Heart left ventricle (tissue), 16 donors: ENCODE results near the gene RTL9. TPM values are rescaled to one million over a fixed set of nuclear protein-coding genes. Genes with fewer than 3 reads are reported as not detected.
"Not testable (repeated sequence)": the region's sequence is repeated elsewhere in the genome, so short reads cannot be mapped to it uniquely, and the experiment has no call there.

Source experiments
- ATAC-seq, 4 donors: fragments of 200-7000 bp; cut with Tn5 transposase; one replicate each; pipeline ENCODE4 v1.9.1; 2020 to 2022; ENCODE audit warnings: moderate library complexity in 4 of 4, mild to moderate bottlenecking in 3 of 4, moderate number of reproducible peaks in 1 of 4
- DNase-seq, 5 donors: peaks; one replicate each; pipeline ENCODE4 v3.0.0-alpha.2; 2020
- H3K27ac ChIP-seq, 12 donors: fragments of 200-600 bp; sonication (generic) in 4 of 12; one replicate each; pipeline versions ENCODE4 v1.5.0 to v1.8.0; 2016 to 2022; ENCODE audit warnings: mild to moderate bottlenecking in 2 of 12
- H3K27me3 ChIP-seq, 9 donors: fragments of 200-600 bp; sonication (generic) in 2 of 9; one replicate each; pipeline versions ENCODE4 v1.5.1 to v1.8.0; 2016 to 2022; ENCODE audit warnings: mild to moderate bottlenecking in 3 of 9
- H3K36me3 ChIP-seq, 9 donors: fragments of 200-600 bp; sonication (generic) in 2 of 9; one replicate each; pipeline versions ENCODE4 v1.5.0 to v1.8.0; 2018 to 2022; ENCODE audit warnings: mild to moderate bottlenecking in 2 of 9
- H3K4me1 ChIP-seq, 12 donors: fragments of 200-600 bp; sonication (generic) in 4 of 12; one replicate each; pipeline versions ENCODE4 v1.5.0 to v1.8.0; 2016 to 2022; ENCODE audit warnings: mild to moderate bottlenecking in 3 of 12
- H3K4me3 ChIP-seq, 12 donors: fragments of 200-600 bp; sonication (generic) in 4 of 12; one replicate each; pipeline versions ENCODE4 v1.5.0 to v1.8.0; 2017 to 2022; ENCODE audit warnings: mild to moderate bottlenecking in 9 of 12, moderate library complexity in 4 of 12
- H3K9me3 ChIP-seq, 12 donors: fragments of 200-600 bp; sonication (generic) in 4 of 12; one replicate each; pipeline versions ENCODE4 v1.5.0 to v1.8.0; 2016 to 2022; ENCODE audit warnings: mild to moderate bottlenecking in 1 of 12
- POLR2A ChIP-seq, 2 donors: fragments of 450-650 bp; IDR thresholded peaks; one replicate each; pipeline ENCODE4 v1.6.1; 2017; ENCODE audit warnings: antibody characterized with exemption in 2 of 2, mild to moderate bottlenecking in 2 of 2, moderate library complexity in 2 of 2
- WGBS, 4 donors: extraction: QIAGEN DNeasy Blood & Tissue Kit in 2 of 4; methylation state at CpG; one replicate each; pipeline versions ENCODE4 v1.1.5 to v1.1.7; 2013 to 2018; 5-methylcytosine and 5-hydroxymethylcytosine counted together
- intact Hi-C, 10 donors: fragments of 100-400 bp; cut with DNase I; formaldehyde crosslinking; loops; one replicate each; pipeline versions ENCODE4 v1.11.1 to v1.14.2; 2022
- polyA plus RNA-seq, 2 donors: library from polyadenylated mRNA; stranded (reverse); fragments of 200-250 nt; gene quantifications; one replicate each; pipeline ENCODE4 v1.2.3, GENCODE V29; 2013
- total RNA-seq, 9 donors: library from RNA; depleted of rRNA in 2 of 9; stranded (reverse); fragments of >200 nt in 2 of 9; fragmentation: NEBNext Ultra II Directional in 3 of 9; extraction: Animal tissue kit (Norgen Biotek cat#: 25700) in 3 of 9; gene quantifications; one replicate each; pipeline versions ENCODE4 v1.1.0 to v1.2.4, GENCODE V29; 2016 to 2023
- TF ChIP-seq, protein P1 (sequence below), 12 donors: fragments of 200-600 bp; sonication (generic) in 4 of 12; IDR thresholded peaks; one replicate each; pipeline versions ENCODE4 v1.5.0 to v1.8.0; 2018 to 2022; ENCODE audit warnings: antibody characterized with exemption in 12 of 12, mild to moderate bottlenecking in 5 of 12
- donor health status: ischemic (EF 13 %, LVEDD 7.1; RV severe dilation, severe dysfunction).
- donor health status: healthy with polysubstance abuse.
- donor health status: DM: no; HTN: yes; CAD: no.
- donor health status: DM: no; HTN: no; CAD: no.
- donor health status: ischemic (EF 25% LVEDD 6.9; RV normal size, moderate dysfunction).
- donor health status: ischemic (EF 25% LVEDD 5.7; RV mildly dilated, moderate dysfunction).
- donor health status: healthy.
- donor health status: DM: yes; HTN: yes; CAD: no.
- donor health status: ischemic (EF 35%, LVEDD 5.7; RV mildly dilated, moderate dysfunction).
- donor health status: nonischemic (EF 11% LVEDD 7.7; RV severe dilation, severe dysfunction).
- donor health status: DM: yes; HTN: yes; CAD: no.
- donor health status: PGD.
- donor health status: ischemic (EF 29% LVEDD 5.4; RV normal size, mild dysfunction).
- donor health status: nonischemic (EF 23%, LVEDD 6.1; RV moderate dilation, normal function).

Gene RTL9
- total and polyA plus RNA-seq, 11 donors = 0.15 to 2.0 (median 0.65) TPM

- H3K4me3 ChIP-seq = no peak overlapping the region
These were observed 45.7 kb downstream of the RTL9 start for GRCh38 chrX:110404376-110404775.

GRCh38 chrX:110406250-110406649, 47.6 kb downstream of the RTL9 start:
- not testable (repeated sequence) for H3K27ac ChIP-seq, H3K4me3 ChIP-seq, H3K4me1 ChIP-seq, DNase-seq, H3K36me3 ChIP-seq, H3K9me3 ChIP-seq, ATAC-seq
- H3K27me3 ChIP-seq = peaks cover 0 to 45% (median 0%) of the 10 kb centered on the region in 9 donors
- WGBS, 4 donors = 87 to 99% (median 94%) methylated on average over 7 of the region's 7 CpGs
- intact Hi-C loops = loop anchor here in 4 of 10 donors (2.0 to 10.0 kb wide), 5 partner anchors 51 to 379 kb away; partner anchors contain the start of genes AMMECR1 (in 1 of the 4) and RTL9 (in 1 of the 4)

More at GRCh38 chrX:110404376-110404775, 45.7 kb downstream of the RTL9 start:
- Histone ChIP-seq H3K27ac (no peak overlapping the region), H3K9me3 (no peaks in the 10 kb centered on the region), H3K4me1 (peaks cover 0 to 3% (median 0%) of the 10 kb centered on the region in 12 donors), H3K36me3 (no peaks in the 10 kb centered on the region), H3K27me3 (peaks cover 0 to 43% (median 0%) of the 10 kb centered on the region in 9 donors)
- no peak for ATAC-seq
- 80 to 92% (median 88%) methylated on average over 6 of the region's 6 CpGs for WGBS, 4 donors
- intact Hi-C loops = loop anchor here in 2 of 10 donors (10.0 kb wide), 2 partner anchors 50 to 90 kb away; partner anchors contain the start of genes AMMECR1 (in 1 of the 2) and RTL9 (in 1 of the 2)
- no peak for DNase-seq
- TF ChIP-seq POLR2A (IDR thresholded peaks at IDR 0.05) = no peak
- TF ChIP-seq, protein P1, sequence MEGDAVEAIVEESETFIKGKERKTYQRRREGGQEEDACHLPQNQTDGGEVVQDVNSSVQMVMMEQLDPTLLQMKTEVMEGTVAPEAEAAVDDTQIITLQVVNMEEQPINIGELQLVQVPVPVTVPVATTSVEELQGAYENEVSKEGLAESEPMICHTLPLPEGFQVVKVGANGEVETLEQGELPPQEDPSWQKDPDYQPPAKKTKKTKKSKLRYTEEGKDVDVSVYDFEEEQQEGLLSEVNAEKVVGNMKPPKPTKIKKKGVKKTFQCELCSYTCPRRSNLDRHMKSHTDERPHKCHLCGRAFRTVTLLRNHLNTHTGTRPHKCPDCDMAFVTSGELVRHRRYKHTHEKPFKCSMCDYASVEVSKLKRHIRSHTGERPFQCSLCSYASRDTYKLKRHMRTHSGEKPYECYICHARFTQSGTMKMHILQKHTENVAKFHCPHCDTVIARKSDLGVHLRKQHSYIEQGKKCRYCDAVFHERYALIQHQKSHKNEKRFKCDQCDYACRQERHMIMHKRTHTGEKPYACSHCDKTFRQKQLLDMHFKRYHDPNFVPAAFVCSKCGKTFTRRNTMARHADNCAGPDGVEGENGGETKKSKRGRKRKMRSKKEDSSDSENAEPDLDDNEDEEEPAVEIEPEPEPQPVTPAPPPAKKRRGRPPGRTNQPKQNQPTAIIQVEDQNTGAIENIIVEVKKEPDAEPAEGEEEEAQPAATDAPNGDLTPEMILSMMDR (IDR thresholded peaks at IDR 0.05) = no peak

- DNase-seq (no peak), ATAC-seq (no peak)
- 87 to 92% (median 89%) methylated on average over 4 of the region's 4 CpGs for WGBS, 4 donors
- Histone ChIP-seq H3K4me1 (peaks cover 0 to 3% (median 0%) of the 10 kb centered on the region in 12 donors), H3K27me3 (peaks cover 0 to 45% (median 0%) of the 10 kb centered on the region in 9 donors), H3K4me3 (no peak overlapping the region), H3K9me3 (no peaks in the 10 kb centered on the region), H3K27ac (no peak overlapping the region), H3K36me3 (no peaks in the 10 kb centered on the region)
- intact Hi-C loops = loop anchor here in 4 of 10 donors (2.0 to 10.0 kb wide), 5 partner anchors 52 to 380 kb away; partner anchors contain the start of genes AMMECR1 (in 1 of the 4) and RTL9 (in 1 of the 4)
- TF ChIP-seq POLR2A (IDR thresholded peaks at IDR 0.05) = no peak
- TF ChIP-seq, protein P1 (IDR thresholded peaks at IDR 0.05) = no peak
These were observed 48.2 kb downstream of the RTL9 start for GRCh38 chrX:110406822-110407221.

DNA sequence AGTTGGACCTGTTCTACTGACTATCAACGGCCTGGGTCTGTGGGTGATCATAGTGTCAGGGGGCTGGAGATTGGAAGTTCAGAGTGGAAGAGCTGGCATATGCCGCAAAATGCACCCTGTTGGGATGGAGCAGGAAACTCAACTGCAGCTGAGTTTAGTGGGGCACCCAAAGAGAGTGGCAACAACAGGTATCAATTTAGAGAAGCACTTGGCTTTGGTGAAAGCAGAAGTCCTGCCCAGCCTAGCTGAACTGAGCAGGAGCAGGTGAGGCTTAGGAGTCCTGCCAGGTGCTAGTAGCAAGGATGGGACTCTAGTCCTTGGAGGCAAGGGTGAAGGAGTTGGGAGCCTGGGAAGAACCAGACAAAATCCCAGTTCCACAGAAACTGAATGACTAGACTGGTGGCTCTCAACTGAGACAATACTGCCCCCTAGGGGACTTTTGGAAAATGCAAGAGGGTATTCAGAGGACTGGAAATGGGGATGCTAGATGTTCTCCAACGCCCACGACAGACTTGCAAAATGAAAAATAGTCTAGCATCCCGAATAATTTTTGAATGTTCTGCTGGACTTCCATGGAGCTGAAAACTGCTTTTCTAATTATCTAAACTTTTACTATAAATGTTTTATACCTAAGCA, 49.4 kb downstream of the RTL9 start:
- 36 to 42% (median 37%) methylated on average over 5 of the region's 5 CpGs for WGBS, 4 donors
- Histone ChIP-seq H3K4me1 (peaks cover 0 to 4% (median 0%) of the 10 kb centered on the region in 12 donors), H3K27me3 (peaks cover 0 to 49% (median 0%) of the 10 kb centered on the region in 9 donors), H3K9me3 (no peaks in the 10 kb centered on the region), H3K4me3 (no peak overlapping the region), H3K36me3 (no peaks in the 10 kb centered on the region), H3K27ac (no peak overlapping the region)
- peak in 3 of 4 donors; percentile 59 to 77 (median 62) for ATAC-seq
- intact Hi-C loops = loop anchor here in 8 of 10 donors (1.0 to 10.0 kb wide), 7 partner anchors 53 to 381 kb away; partner anchors contain the start of genes AMMECR1 (in 1 of the 8) and RTL9 (in 1 of the 8)
- TF ChIP-seq, protein P1 (IDR thresholded peaks at IDR 0.05) = peak; percentile 55 to 74 (median 66)
- no peak for TF ChIP-seq POLR2A (IDR thresholded peaks at IDR 0.05)
- DNase-seq = peak in 2 of 5 donors; percentile 32 to 50

Other genes with a start within 250 kb of the RTL9 start
- gene AMMECR1, start 40.8 kb upstream of the RTL9 start, total RNA-seq = 1 to 10 TPM in 6 of 9 donors, under 1 TPM in 3; 0.56 to 4.1 (median 1.2) TPM
- 1 to 10 TPM in 1 of 2 donors, under 1 TPM in 1; 0.97 to 1.1 TPM for gene AMMECR1, start 40.8 kb upstream of the RTL9 start, polyA plus RNA-seq